Measurements from ENCODE around the gene KRT78. TPM values are rescaled to one million over a fixed set of nuclear protein-coding genes. Genes with fewer than 3 reads are reported as not detected.

KRT78 gene
- total and polyA plus RNA-seq, 9 of the 15 experiments (the other 6 are each of a cell fraction or from before 2014, with no cell fraction given): not detected

DNA sequence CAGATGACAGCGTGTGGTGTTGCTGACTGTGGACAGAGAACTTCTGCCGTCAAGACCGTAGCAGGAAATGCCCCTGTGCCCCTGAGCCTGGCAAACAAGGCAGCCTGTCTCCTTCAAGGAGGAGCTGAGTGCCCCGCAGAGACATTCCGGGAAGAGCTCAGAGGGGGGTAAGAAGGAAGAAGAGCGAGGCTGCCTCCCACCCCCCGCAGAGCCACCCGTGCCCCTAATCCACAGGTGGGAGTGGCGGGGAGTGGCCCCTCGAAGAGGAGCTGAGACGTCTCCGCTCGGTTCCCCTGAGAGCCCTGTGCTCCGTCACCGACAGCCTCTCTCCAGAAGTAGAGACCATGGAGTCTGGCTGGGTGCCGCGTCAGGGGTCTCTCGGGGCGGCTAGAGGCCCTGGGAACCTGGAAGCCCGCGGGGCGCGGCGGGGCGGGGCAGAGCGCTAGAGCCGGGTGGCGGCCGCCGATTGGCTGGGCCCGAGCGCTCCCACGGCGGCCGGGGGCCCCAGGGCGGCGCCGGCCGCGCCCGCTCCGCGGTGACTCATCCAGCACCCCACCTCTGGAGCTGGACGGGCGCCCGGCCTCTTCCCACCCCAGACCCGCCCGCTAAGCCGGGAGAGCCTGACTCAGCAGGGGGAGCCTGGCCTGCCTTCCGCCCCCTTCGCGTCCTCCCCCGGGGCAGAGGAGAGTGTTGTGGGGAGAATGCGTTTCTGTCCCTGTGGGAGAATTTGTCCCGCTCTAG lies 25.2 kb upstream of the KRT78 start (continued):
- no peak for TF ChIP-seq HSF4 (CRISPR knock-in tag; IDR thresholded peaks at IDR 0.05; ENCODE audit: borderline replicate concordance)
- TF ChIP-seq NFRKB (IDR thresholded peaks at IDR 0.05; ENCODE audit: low read depth): peak; percentile 33; the same call in 1 of the 2 replicates
- TF ChIP-seq, protein P1, sequence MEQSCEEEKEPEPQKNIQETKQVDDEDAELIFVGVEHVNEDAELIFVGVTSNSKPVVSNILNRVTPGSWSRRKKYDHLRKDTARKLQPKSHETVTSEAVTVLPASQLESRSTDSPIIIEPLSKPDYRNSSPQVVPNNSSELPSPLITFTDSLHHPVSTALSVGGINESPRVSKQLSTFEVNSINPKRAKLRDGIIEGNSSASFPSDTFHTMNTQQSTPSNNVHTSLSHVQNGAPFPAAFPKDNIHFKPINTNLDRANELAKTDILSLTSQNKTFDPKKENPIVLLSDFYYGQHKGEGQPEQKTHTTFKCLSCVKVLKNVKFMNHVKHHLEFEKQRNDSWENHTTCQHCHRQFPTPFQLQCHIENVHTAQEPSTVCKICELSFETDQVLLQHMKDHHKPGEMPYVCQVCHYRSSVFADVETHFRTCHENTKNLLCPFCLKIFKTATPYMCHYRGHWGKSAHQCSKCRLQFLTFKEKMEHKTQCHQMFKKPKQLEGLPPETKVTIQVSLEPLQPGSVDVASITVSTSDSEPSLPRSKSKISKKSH (CRISPR knock-in tag; IDR thresholded peaks at IDR 0.05): no peak
- TF ChIP-seq RBM34 (IDR thresholded peaks at IDR 0.05; ENCODE audit: borderline replicate concordance, insufficient read depth, low read length): no peak
- TF ChIP-seq FOXP1 (CRISPR knock-in tag; IDR thresholded peaks at IDR 0.05): no peak; the same call in 1 of the 2 replicates
- TF ChIP-seq BRF1 (IDR thresholded peaks at IDR 0.05; ENCODE audit: borderline replicate concordance, extremely low read depth, insufficient read length): no peak
- TF ChIP-seq RHOXF2B (CRISPR knock-in tag; conservative IDR thresholded peaks at IDR 0.05): no peak
- TF ChIP-seq ZNF146 (CRISPR knock-in tag; IDR thresholded peaks at IDR 0.05; ENCODE audit: unreplicated experiment): no peak
- no peak for TF ChIP-seq MCM3 (IDR thresholded peaks at IDR 0.05)
- no peak for TF ChIP-seq POLR3G (IDR thresholded peaks at IDR 0.05; ENCODE audit: extremely low read depth, insufficient read length, insufficient replicate concordance)
- no peak for TF ChIP-seq ZNF408 (CRISPR knock-in tag; IDR thresholded peaks at IDR 0.05; ENCODE audit: low read depth)
- no peak for TF ChIP-seq BRD4 (IDR thresholded peaks at IDR 0.05)
- TF ChIP-seq CCNT2 (IDR thresholded peaks at IDR 0.05; ENCODE audit: borderline replicate concordance, extremely low read depth, insufficient read length, low read depth, low read length): peak; percentile 99
- TF ChIP-seq SIN3B (IDR thresholded peaks at IDR 0.05; ENCODE audit: low read depth): no peak
- TF ChIP-seq KLF6 (CRISPR knock-in tag; IDR thresholded peaks at IDR 0.05; ENCODE audit: borderline replicate concordance): peak; percentile 74; the same call in 1 of the 2 replicates
- TF ChIP-seq ZNF217 (CRISPR knock-in tag; IDR thresholded peaks at IDR 0.05): no peak
- TF ChIP-seq TGIF2 (CRISPR knock-in tag; IDR thresholded peaks at IDR 0.05): no peak
- TF ChIP-seq ZNF23 (CRISPR knock-in tag; IDR thresholded peaks at IDR 0.05): no peak
- TF ChIP-seq ZNF76 (CRISPR knock-in tag; IDR thresholded peaks at IDR 0.05; ENCODE audit: borderline replicate concordance): peak; percentile 85
- TF ChIP-seq ZNF583 (CRISPR knock-in tag; IDR thresholded peaks at IDR 0.05): no peak; the same call in 1 of the 2 replicates
- no peak for TF ChIP-seq ZNF77 (CRISPR knock-in tag; IDR thresholded peaks at IDR 0.05)
- peak; percentile 60 for TF ChIP-seq NCOR1 (IDR thresholded peaks at IDR 0.05)
- TF ChIP-seq, protein P2, sequence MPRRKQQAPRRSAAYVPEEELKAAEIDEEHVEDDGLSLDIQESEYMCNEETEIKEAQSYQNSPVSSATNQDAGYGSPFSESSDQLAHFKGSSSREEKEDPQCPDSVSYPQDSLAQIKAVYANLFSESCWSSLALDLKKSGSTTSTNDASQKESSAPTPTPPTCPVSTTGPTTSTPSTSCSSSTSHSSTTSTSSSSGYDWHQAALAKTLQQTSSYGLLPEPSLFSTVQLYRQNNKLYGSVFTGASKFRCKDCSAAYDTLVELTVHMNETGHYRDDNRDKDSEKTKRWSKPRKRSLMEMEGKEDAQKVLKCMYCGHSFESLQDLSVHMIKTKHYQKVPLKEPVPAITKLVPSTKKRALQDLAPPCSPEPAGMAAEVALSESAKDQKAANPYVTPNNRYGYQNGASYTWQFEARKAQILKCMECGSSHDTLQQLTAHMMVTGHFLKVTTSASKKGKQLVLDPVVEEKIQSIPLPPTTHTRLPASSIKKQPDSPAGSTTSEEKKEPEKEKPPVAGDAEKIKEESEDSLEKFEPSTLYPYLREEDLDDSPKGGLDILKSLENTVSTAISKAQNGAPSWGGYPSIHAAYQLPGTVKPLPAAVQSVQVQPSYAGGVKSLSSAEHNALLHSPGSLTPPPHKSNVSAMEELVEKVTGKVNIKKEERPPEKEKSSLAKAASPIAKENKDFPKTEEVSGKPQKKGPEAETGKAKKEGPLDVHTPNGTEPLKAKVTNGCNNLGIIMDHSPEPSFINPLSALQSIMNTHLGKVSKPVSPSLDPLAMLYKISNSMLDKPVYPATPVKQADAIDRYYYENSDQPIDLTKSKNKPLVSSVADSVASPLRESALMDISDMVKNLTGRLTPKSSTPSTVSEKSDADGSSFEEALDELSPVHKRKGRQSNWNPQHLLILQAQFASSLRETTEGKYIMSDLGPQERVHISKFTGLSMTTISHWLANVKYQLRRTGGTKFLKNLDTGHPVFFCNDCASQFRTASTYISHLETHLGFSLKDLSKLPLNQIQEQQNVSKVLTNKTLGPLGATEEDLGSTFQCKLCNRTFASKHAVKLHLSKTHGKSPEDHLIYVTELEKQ (CRISPR knock-in tag; IDR thresholded peaks at IDR 0.05): no peak
- TF ChIP-seq GTF2E2 (tag; IDR thresholded peaks at IDR 0.05): no peak
- peak; percentile 77 for TF ChIP-seq EP400 (IDR thresholded peaks at IDR 0.05)
- no peak for TF ChIP-seq CSDE1 (IDR thresholded peaks at IDR 0.05)

Measured in K562 (cell line).